PC-3 (cell line): Measurements from ENCODE around the gene NDUFA5. TPM values are rescaled to one million over a fixed set of nuclear protein-coding genes. Genes with fewer than 3 reads are reported as not detected.

Experiments
- ATAC-seq: fragments of 200-7000 bp; cut with Tn5 transposase; 2 replicates; pipeline ENCODE4 v1.9.1; 2020; ENCODE audit warnings: mild to moderate bottlenecking, moderate library complexity
- BruUV-seq: library from RNA; stranded (reverse); fragments of 400-500 nt; replicated peaks from 2 replicates; lab custom pipeline; 2021; lab: Mats Ljungman, UMichigan
- CTCF ChIA-PET: fragments of 300-600 bp; sonication (Branson Sonifier 250); formaldehyde crosslinking; loops from one replicate; lab custom pipeline; 2022; ENCODE audit warnings: antibody characterized with exemption; lab: Charles Lee
- POLR2A ChIA-PET: fragments of 300-600 bp; sonication (Branson Sonifier 250); formaldehyde crosslinking; loops from one replicate; lab custom pipeline; 2022; ENCODE audit warnings: antibody characterized with exemption; ENCODE audit not compliant: unreplicated experiment; lab: Charles Lee
- DNase-seq: peaks from one replicate; pipeline ENCODE4 v3.0.0-alpha.2; 2015
- H2AFZ ChIP-seq: fragments of 300-600 bp; sonication (generic); 2 replicates; pipeline ENCODE4 v1.6.0; 2016; ENCODE audit warnings: antibody characterized with exemption, low read length
- H3F3A ChIP-seq: fragments of 300-600 bp; sonication (generic); one replicate; pipeline ENCODE4 v1.6.0; 2017; ENCODE audit warnings: antibody characterized with exemption, low read length, control low read depth, mild to moderate bottlenecking; ENCODE audit not compliant: unreplicated experiment
- H3K27ac ChIP-seq: fragments of 300-600 bp; sonication (generic); 2 replicates; pipeline ENCODE4 v1.5.1; 2016; ENCODE audit warnings: mild to moderate bottlenecking, low read length
- H3K27me3 ChIP-seq: fragments of 300-600 bp; sonication (generic); 2 replicates; pipeline ENCODE4 v1.6.1; 2016; ENCODE audit warnings: low read length, mixed read lengths
- H3K36me3 ChIP-seq: fragments of 300-600 bp; sonication (generic); 2 replicates; pipeline ENCODE4 v1.6.1; 2016; ENCODE audit warnings: low read depth, mixed run types, low read length, mixed read lengths
- H3K4me1 ChIP-seq: fragments of 300-600 bp; sonication (generic); 2 replicates; pipeline ENCODE4 v1.5.1; 2016; ENCODE audit warnings: low read length; ENCODE audit not compliant: insufficient read depth
- H3K4me2 ChIP-seq: fragments of 300-600 bp; sonication (generic); 2 replicates; pipeline ENCODE4 v1.6.0; 2016; ENCODE audit warnings: low read length
- H3K4me3 ChIP-seq: fragments of 300-600 bp; sonication (generic); 2 replicates; pipeline ENCODE4 v1.5.1; 2016; ENCODE audit warnings: mild to moderate bottlenecking, low read length, mixed read lengths
- H3K79me2 ChIP-seq: fragments of 300-600 bp; sonication (generic); 2 replicates; pipeline ENCODE4 v1.6.1; 2017; ENCODE audit warnings: low read length, mixed read lengths
- H3K9ac ChIP-seq: fragments of 300-600 bp; sonication (generic); 2 replicates; pipeline ENCODE4 v1.6.0; 2016; ENCODE audit warnings: mild to moderate bottlenecking, low read length
- H3K9me2 ChIP-seq: fragments of 300-600 bp; sonication (generic); replicated peaks from 2 replicates; pipeline ENCODE4 v1.6.1; 2016; ENCODE audit warnings: mixed run types, low read length, mixed read lengths
- H3K9me3 ChIP-seq: fragments of 300-600 bp; sonication (generic); 2 replicates; pipeline ENCODE4 v1.6.1; 2016; ENCODE audit warnings: low read length, mixed read lengths
- H4K20me1 ChIP-seq: fragments of 300-600 bp; sonication (generic); 2 replicates; pipeline ENCODE4 v1.6.1; 2016; ENCODE audit warnings: low read length, mixed read lengths
- EZH2 ChIP-seq: fragments of 300-600 bp; sonication (generic); IDR thresholded peaks from one replicate; pipeline ENCODE4 v1.6.1; 2017; ENCODE audit warnings: antibody characterized with exemption, mild to moderate bottlenecking, low read length; ENCODE audit not compliant: unreplicated experiment
- EZH2phosphoT487 ChIP-seq: fragments of 300-600 bp; sonication (generic); IDR thresholded peaks from 2 replicates; pipeline ENCODE4 v1.6.1; 2018; ENCODE audit warnings: mild to moderate bottlenecking, antibody characterized with exemption, low read length, borderline replicate concordance
- intact Hi-C: fragments of 100-400 bp; cut with micrococcal nuclease; formaldehyde crosslinking; loops from 2 replicates; pipeline ENCODE4 v1.9.0; 2023
- total RNA-seq: library from RNA; depleted of rRNA; stranded (reverse); fragments of >200 nt; gene quantifications from 2 replicates; pipeline ENCODE4 v1.2.3, GENCODE V29; 2014
- TF ChIP-seq, protein P1 (sequence below): fragments of 300-600 bp; sonication (generic); conservative IDR thresholded peaks from 2 replicates; pipeline ENCODE4 v1.5.1; 2017; ENCODE audit warnings: antibody characterized with exemption, low read depth, mild to moderate bottlenecking, low read length

NDUFA5 gene
- total RNA-seq, 1 experiment from 2014 or later: 46.9 TPM

DNA sequence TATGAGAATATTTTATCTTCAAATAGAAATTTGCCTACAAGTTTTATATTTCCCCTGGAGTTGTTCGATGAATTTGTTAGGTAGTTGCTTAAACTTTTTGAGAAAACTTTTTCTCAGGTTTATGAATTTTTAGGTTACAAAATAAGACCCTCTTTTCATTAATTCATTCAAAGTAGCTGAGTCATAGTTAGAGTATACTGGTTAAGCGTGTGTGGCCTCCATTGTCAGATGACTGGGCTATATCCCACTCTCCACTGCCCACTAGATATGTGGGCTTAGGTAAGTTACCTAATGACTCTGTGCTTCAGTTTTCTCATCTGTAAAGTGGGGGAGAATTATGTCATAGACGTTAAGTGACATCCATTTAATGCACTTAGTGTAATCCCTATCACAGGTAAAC lies 45.0 kb upstream of the NDUFA5 start:
- POLR2A ChIA-PET: no interaction called here

DNA sequence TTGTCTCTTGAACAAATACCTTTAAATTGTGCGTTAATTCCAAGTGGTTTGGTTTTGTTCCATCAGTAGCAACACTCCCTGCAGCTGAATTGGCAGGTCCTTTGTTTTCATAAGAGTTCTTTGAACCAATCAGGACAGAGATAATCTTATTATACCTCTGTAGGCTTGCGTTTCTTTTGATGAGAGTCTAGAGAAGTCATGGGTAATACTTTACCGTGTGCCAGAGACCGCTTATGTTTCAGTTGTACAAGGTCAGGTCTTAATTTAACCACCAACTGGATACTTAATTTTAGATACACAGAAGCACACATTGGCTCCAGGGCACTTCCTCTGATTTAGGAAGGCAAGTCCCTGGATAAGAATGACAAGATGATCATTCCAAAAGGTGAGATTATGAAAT lies 43.9 kb upstream of the NDUFA5 start, which contains the start of gene ASB15:
TSS of gene ASB15 (plus strand) at position 292 of the 400 bp plus-strand sequence. CDS start 12,682 bp downstream, outside the sequence.
- Histone ChIP-seq H3K9me2 (no peaks in the 10 kb centered on the region), H3K36me3 (no peaks in the 10 kb centered on the region), H3K4me2 (no peak within 1 kb of the TSS), H2AFZ (no peak within 1 kb of the TSS), H3F3A (no peaks in the 10 kb centered on the region), H3K27ac (no peak within 1 kb of the TSS), H3K4me1 (no peaks in the 10 kb centered on the region), H3K27me3 (no peaks in the 10 kb centered on the region), H3K9me3 (no peaks in the 10 kb centered on the region), H3K4me3 (no peak within 1 kb of the TSS), H3K79me2 (no peaks in the 10 kb centered on the region), H3K9ac (no peak within 1 kb of the TSS), H4K20me1 (no peaks in the 10 kb centered on the region)
- DNase-seq: no peak
- intact Hi-C loops: no loop called here
- POLR2A ChIA-PET: no interaction called here
- CTCF ChIA-PET: no interaction called here
- ATAC-seq: no peak
- TF ChIP-seq, protein P1, sequence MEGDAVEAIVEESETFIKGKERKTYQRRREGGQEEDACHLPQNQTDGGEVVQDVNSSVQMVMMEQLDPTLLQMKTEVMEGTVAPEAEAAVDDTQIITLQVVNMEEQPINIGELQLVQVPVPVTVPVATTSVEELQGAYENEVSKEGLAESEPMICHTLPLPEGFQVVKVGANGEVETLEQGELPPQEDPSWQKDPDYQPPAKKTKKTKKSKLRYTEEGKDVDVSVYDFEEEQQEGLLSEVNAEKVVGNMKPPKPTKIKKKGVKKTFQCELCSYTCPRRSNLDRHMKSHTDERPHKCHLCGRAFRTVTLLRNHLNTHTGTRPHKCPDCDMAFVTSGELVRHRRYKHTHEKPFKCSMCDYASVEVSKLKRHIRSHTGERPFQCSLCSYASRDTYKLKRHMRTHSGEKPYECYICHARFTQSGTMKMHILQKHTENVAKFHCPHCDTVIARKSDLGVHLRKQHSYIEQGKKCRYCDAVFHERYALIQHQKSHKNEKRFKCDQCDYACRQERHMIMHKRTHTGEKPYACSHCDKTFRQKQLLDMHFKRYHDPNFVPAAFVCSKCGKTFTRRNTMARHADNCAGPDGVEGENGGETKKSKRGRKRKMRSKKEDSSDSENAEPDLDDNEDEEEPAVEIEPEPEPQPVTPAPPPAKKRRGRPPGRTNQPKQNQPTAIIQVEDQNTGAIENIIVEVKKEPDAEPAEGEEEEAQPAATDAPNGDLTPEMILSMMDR: no peak
- TF ChIP-seq EZH2phosphoT487 (no peak), EZH2 (no peak)
- no TSS peak for BruUV-seq

More for the DNA sequence above, 45.0 kb upstream of the NDUFA5 start:
- Histone ChIP-seq H3K36me3 (no peaks in the 10 kb centered on the region), H3K9ac (no peak overlapping the region), H3K27ac (no peak overlapping the region), H3K4me1 (no peaks in the 10 kb centered on the region), H2AFZ (no peak overlapping the region), H3K9me3 (no peaks in the 10 kb centered on the region), H3K4me2 (no peak overlapping the region), H3F3A (no peaks in the 10 kb centered on the region), H3K4me3 (no peak overlapping the region), H4K20me1 (no peaks in the 10 kb centered on the region), H3K79me2 (no peaks in the 10 kb centered on the region), H3K27me3 (no peaks in the 10 kb centered on the region), H3K9me2 (no peaks in the 10 kb centered on the region)
- intact Hi-C loops: no loop called here
- no TSS peak for BruUV-seq
- ATAC-seq (no peak), DNase-seq (no peak)
- no peak for TF ChIP-seq EZH2
- TF ChIP-seq EZH2phosphoT487: no peak
- TF ChIP-seq, protein P1: no peak
- CTCF ChIA-PET: no interaction called here

DNA sequence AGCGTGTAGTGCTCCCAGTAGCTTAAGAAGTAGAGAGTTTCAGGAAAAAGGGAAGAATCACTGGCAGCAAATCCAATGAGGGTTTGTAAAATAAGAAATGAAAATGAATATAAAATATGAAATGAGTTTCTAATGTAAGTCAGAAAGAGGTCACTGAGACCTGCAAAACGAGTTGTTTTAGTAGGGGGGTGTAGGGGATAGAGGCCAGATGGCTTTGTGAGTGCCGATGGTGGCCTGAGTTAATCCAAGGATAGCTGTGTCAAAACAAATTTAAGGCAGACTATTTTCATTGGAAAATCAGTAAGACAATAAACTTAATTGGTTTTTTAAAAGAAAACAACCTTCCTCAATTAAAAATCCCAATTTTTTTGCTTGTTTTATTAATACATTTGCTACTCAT lies 43.3 kb upstream of the NDUFA5 start:
- ChIA-PET POLR2A (no interaction called here), CTCF (no interaction called here)
- Histone ChIP-seq H3K4me2 (no peak overlapping the region), H3K27me3 (no peaks in the 10 kb centered on the region), H2AFZ (no peak overlapping the region), H3K27ac (no peak overlapping the region), H3F3A (no peaks in the 10 kb centered on the region), H3K4me3 (no peak overlapping the region), H3K9ac (no peak overlapping the region), H3K79me2 (no peaks in the 10 kb centered on the region), H3K36me3 (no peaks in the 10 kb centered on the region), H3K4me1 (no peaks in the 10 kb centered on the region), H3K9me2 (no peaks in the 10 kb centered on the region), H4K20me1 (no peaks in the 10 kb centered on the region), H3K9me3 (no peaks in the 10 kb centered on the region)
- ATAC-seq (no peak), DNase-seq (no peak)
- TF ChIP-seq, protein P1: no peak
- TF ChIP-seq EZH2phosphoT487: no peak
- no peak for TF ChIP-seq EZH2
- intact Hi-C loops: no loop called here
- BruUV-seq: no TSS peak
